GM20431 (cell line): ENCODE data around the gene C15orf61.

ENCODE experiments used
- in situ Hi-C: fragments of 300-500 bp; cut with MseI, MboI; formaldehyde crosslinking; loops from one replicate; pipeline ENCODE4 v1.15.0; 2020; ENCODE audit warnings: low sequenced_read_pairs; ENCODE audit not compliant: unreplicated experiment

Gene C15orf61

GRCh38 chr15:67579164-67579563 is 58.2 kb downstream of the C15orf61 start:
- in situ Hi-C loops: no loop called here
